RWPE2 (cell line): Measurements from ENCODE around the gene ADAM29.

Source experiments
- ATAC-seq: fragments of 200-7000 bp; cut with Tn5 transposase; 3 replicates; pipeline ENCODE4 v1.9.1; 2021; ENCODE audit warnings: low read depth
- DNase-seq: peaks from one replicate; pipeline ENCODE4 v3.0.0-alpha.2; 2020; ENCODE audit warnings: low spot score
- H3K27ac ChIP-seq: fragments of 450-650 bp; 2 replicates; pipeline ENCODE4 v1.5.1; 2017; ENCODE audit warnings: mild to moderate bottlenecking; ENCODE audit not compliant: poor library complexity, severe bottlenecking
- H3K27me3 ChIP-seq: fragments of 250-450 bp; sonication (Bioruptor Pico); 2 replicates; pipeline ENCODE4 v1.5.1; 2021; ENCODE audit warnings: mild to moderate bottlenecking, moderate library complexity; ENCODE audit not compliant: insufficient read depth, poor library complexity, severe bottlenecking
- H3K36me3 ChIP-seq: fragments of 250-450 bp; sonication (Bioruptor Pico); 2 replicates; pipeline ENCODE4 v1.5.1; 2020; ENCODE audit warnings: low read depth, mild to moderate bottlenecking, moderate library complexity
- H3K4me1 ChIP-seq: fragments of 250-450 bp; sonication (Bioruptor Pico); 2 replicates; pipeline ENCODE4 v1.5.1; 2021; ENCODE audit warnings: mild to moderate bottlenecking, moderate library complexity; ENCODE audit not compliant: insufficient read depth, poor library complexity, severe bottlenecking
- H3K4me3 ChIP-seq: fragments of 250-450 bp; sonication (Bioruptor Pico); 2 replicates; pipeline ENCODE4 v1.5.1; 2021; ENCODE audit warnings: mild to moderate bottlenecking, moderate library complexity; ENCODE audit not compliant: severe bottlenecking
- H3K9me3 ChIP-seq: fragments of 250-450 bp; sonication (Bioruptor Pico); 2 replicates; pipeline ENCODE4 v1.5.1; 2021; ENCODE audit warnings: mild to moderate bottlenecking, moderate library complexity; ENCODE audit not compliant: severe bottlenecking
- CTCF ChIP-seq: fragments of 450-650 bp; IDR thresholded peaks from one replicate; pipeline ENCODE4 v1.5.1; 2017; ENCODE audit warnings: mild to moderate bottlenecking, moderate library complexity; ENCODE audit not compliant: poor library complexity, severe bottlenecking

ADAM29 gene

DNA sequence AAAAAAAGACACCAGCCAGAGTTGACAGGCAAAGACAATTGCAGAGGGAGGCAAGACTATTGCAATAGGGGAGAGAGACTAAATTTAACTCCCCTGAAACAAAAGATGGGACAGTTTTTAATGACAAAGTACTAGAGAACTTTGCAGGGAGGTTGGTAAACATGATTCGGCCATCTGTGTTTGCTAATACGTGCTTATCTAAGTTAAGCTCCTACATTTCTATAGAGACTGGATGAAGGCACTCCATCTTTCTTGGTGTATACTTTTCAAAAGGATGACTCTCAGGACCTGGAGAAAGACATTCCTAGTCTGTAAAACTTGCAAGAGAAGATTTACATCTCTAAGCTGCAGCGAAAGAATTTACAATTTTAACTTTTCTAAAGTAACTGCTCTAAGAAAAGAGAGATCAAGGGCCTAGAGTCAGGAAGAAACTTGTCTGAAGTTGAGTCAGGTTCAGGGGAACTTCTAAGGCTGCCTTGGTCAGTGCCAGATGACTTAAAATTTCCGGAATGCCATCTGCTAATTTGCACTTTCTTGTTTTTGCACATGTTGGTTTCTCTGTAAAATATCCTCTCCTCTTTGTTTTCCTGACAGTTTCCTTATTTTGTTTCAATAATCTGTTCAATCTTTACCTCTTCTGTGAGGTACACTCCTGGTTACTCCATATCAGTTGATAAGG lies 10.6 kb downstream of the ADAM29 start:
- no peak for ATAC-seq

DNA sequence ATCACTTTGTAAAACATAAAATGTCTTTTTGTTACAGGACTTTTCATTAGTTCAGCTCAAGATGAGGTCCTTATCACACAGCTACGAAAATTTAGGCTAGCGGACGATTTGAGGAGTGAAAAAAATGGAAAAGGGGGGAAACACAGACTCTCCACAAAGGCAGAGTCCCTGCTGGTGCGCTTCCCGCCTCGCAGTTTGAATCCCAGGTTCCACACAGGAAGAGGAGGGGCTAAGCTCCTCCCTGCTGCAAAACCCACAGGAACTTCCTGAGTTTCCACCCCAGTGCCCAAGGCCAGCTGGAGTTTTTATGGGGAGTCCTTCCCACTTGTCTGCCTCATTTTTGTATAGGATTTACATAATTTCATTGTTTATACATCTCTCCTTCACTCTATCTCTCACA lies 11.2 kb downstream of the ADAM29 start:
- Histone ChIP-seq H3K4me3 (no peak overlapping the region), H3K27me3 (no peaks in the 10 kb centered on the region), H3K9me3 (no peaks in the 10 kb centered on the region), H3K27ac (no peak overlapping the region), H3K36me3 (no peaks in the 10 kb centered on the region), H3K4me1 (no peaks in the 10 kb centered on the region)
- ATAC-seq (no peak), DNase-seq (no peak)
- TF ChIP-seq CTCF, result no peak

More for the DNA sequence above, 10.6 kb downstream of the ADAM29 start:
- DNase-seq, result no peak
- Histone ChIP-seq H3K4me1 (no peaks in the 10 kb centered on the region), H3K4me3 (no peak overlapping the region), H3K36me3 (no peaks in the 10 kb centered on the region), H3K9me3 (no peaks in the 10 kb centered on the region), H3K27me3 (no peaks in the 10 kb centered on the region), H3K27ac (no peak overlapping the region)
- no peak for TF ChIP-seq CTCF

DNA sequence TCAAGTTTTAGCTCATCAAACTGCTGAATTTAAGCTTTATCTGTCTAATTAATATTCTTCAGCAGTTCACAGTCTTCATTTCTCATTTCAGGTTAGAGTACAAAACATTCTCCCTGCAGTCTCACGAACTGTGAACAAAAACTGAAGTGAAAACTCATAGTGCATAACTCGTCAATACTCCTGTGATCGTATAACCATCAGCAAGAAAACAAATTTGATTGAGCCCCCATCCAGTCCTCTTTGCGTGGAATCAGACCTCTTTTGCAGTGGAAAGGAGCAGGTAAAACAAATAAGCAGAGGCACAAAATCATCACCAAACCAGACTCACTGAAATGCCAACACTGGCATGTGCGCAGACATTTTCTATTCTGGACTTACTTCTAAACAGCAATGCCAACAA lies 12.7 kb downstream of the ADAM29 start:
- DNase-seq (no peak), ATAC-seq (no peak)
- H3K36me3 ChIP-seq, result no peaks in the 10 kb centered on the region
- no peak overlapping the region for H3K27ac ChIP-seq
- no peaks in the 10 kb centered on the region for H3K9me3 ChIP-seq
- no peak overlapping the region for H3K4me3 ChIP-seq
- H3K4me1 ChIP-seq, result no peaks in the 10 kb centered on the region
- H3K27me3 ChIP-seq, result no peaks in the 10 kb centered on the region
- TF ChIP-seq CTCF, result no peak

- H3K4me3 ChIP-seq, result no peak overlapping the region
- no peaks in the 10 kb centered on the region for H3K36me3 ChIP-seq
- no peak overlapping the region for H3K27ac ChIP-seq
- H3K4me1 ChIP-seq, result no peaks in the 10 kb centered on the region
- H3K9me3 ChIP-seq, result no peaks in the 10 kb centered on the region
- no peaks in the 10 kb centered on the region for H3K27me3 ChIP-seq
- ATAC-seq, result no peak
- no peak for DNase-seq
- no peak for TF ChIP-seq CTCF
Measured at GRCh38 chr4:174933083-174933482, 14.9 kb downstream of the ADAM29 start.

DNA sequence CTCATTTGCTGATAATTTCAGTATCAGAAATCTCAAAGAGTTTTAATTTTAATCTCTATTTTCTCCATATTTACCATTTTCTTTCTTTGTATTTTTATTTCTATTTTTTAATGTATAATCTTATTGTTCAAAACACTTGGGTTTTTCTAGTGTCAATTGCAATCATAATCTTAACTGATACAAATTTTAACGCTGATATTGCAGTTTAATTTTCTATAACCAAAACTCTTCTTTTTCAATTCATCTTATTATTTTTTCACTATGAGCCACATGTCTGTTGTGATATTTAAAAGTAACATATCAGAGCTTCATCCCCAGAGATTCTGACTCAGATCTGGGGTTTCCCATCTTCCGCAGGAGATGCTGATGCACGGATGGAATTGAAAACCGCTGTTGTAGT lies 16.2 kb downstream of the ADAM29 start:
- no peak for TF ChIP-seq CTCF
- no peaks in the 10 kb centered on the region for H3K27me3 ChIP-seq
- no peak for DNase-seq
- no peaks in the 10 kb centered on the region for H3K9me3 ChIP-seq
- ATAC-seq, result no peak
- no peaks in the 10 kb centered on the region for H3K4me1 ChIP-seq
- no peak overlapping the region for H3K4me3 ChIP-seq
- H3K27ac ChIP-seq, result no peak overlapping the region
- no peaks in the 10 kb centered on the region for H3K36me3 ChIP-seq
